Prostate gland (tissue), 2 donors: ENCODE results near the gene CAMK2B.

Source experiments
- POLR2A ChIP-seq: fragments of 450-650 bp; IDR thresholded peaks from one replicate; pipeline ENCODE4 v1.6.1; 2016; ENCODE audit warnings: antibody characterized with exemption, mild to moderate bottlenecking
- TF ChIP-seq, protein P1 (sequence below), 4 experiments: fragments of 200-600 bp in 2 of 4; fragments of 450-650 bp in 2 of 4; sonication (generic) in 2 of 4; IDR thresholded peaks; 1 replicate in 3 of 4; 2 replicates in 1 of 4; pipeline ENCODE4 v1.5.1; 2016 to 2019; ENCODE audit warnings: antibody characterized with exemption in 4 of 4, mild to moderate bottlenecking in 2 of 4, moderate library complexity in 2 of 4

DNA sequence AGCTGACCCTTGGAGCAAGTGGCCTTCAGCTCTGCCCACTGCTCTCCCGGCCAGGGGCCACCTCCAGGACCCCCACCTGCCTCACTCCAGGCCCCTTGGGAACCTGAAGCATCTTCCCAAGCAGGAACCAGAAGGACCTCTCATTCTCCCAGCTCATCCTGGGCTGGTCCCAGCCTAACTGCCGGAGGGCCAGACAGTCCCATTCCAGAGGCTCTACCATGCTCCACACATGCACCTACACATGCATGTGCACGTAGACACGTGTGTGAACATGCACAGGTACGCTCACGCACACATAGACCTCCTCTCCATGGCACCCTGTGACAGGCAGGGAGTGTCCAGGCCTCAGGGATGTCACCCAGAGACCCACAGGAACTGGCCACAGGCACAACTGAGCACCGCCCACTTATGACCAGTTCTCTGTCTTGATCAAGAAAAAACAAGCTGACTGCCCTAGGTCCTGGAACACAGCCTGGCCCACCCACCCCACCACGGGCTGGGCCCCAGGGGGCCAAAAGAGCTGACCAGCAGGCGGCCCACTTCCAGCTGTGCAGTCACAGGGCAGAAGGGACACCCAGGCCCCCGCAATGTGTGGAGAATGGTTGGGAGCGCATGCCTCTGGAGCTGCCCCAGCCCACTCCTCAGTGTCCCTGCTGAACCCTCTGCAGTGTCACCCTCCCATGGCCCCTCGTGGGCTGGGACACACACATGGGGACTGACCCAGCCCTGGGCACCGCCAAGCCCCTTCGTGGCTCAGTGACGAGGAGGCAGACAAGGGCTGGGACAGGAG, 43.4 kb downstream of the CAMK2B start:
- TF ChIP-seq, protein P1, sequence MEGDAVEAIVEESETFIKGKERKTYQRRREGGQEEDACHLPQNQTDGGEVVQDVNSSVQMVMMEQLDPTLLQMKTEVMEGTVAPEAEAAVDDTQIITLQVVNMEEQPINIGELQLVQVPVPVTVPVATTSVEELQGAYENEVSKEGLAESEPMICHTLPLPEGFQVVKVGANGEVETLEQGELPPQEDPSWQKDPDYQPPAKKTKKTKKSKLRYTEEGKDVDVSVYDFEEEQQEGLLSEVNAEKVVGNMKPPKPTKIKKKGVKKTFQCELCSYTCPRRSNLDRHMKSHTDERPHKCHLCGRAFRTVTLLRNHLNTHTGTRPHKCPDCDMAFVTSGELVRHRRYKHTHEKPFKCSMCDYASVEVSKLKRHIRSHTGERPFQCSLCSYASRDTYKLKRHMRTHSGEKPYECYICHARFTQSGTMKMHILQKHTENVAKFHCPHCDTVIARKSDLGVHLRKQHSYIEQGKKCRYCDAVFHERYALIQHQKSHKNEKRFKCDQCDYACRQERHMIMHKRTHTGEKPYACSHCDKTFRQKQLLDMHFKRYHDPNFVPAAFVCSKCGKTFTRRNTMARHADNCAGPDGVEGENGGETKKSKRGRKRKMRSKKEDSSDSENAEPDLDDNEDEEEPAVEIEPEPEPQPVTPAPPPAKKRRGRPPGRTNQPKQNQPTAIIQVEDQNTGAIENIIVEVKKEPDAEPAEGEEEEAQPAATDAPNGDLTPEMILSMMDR (IDR thresholded peaks at IDR 0.05): no peak
- no peak for TF ChIP-seq POLR2A
